IMR-90 (cell line): ENCODE measurements around the gene CUX1. TPM values are rescaled to one million over a fixed set of nuclear protein-coding genes. Genes with fewer than 3 reads are reported as not detected.
"Not testable (repeated sequence)": the region's sequence is repeated elsewhere in the genome, so short reads cannot be mapped to it uniquely, and the experiment has no call there.

Source experiments
- ATAC-seq: fragments of 200-7000 bp; cut with Tn5 transposase; 2 replicates; pipeline ENCODE4 v1.9.1; 2020; ENCODE audit warnings: low read depth, mild to moderate bottlenecking, moderate library complexity
- BruUV-seq: library from RNA; stranded (reverse); fragments of 400-500 nt; replicated peaks from 2 replicates; lab custom pipeline; 2021; lab: Mats Ljungman, UMichigan
- CTCF ChIA-PET: fragments of 300-600 bp; formaldehyde crosslinking; extraction: SDS; loops from one replicate; lab custom pipeline; 2021; ENCODE audit warnings: antibody characterized with exemption; lab: Yijun Ruan, JAX
- POLR2A ChIA-PET: fragments of 300-600 bp; sonication (Branson Sonifier 250); formaldehyde crosslinking; loops from one replicate; lab custom pipeline; 2022; ENCODE audit warnings: antibody characterized with exemption; ENCODE audit not compliant: unreplicated experiment; lab: Charles Lee
- DNase-seq: peaks from one replicate; pipeline ENCODE4 v3.0.0; 2013
- H2AFZ ChIP-seq: replicated peaks from 2 replicates; pipeline ENCODE3; 2013; ENCODE audit warnings: low read length, mild to moderate bottlenecking; ENCODE audit not compliant: poor library complexity
- H2AK5ac ChIP-seq: 2 replicates; pipeline ENCODE4 v1.6.1; 2013; ENCODE audit warnings: low read depth, low read length, inconsistent platforms
- H2AK9ac ChIP-seq: replicated peaks from 2 replicates; pipeline ENCODE3; 2013; ENCODE audit warnings: mild to moderate bottlenecking, low read depth, low read length, moderate library complexity; ENCODE audit not compliant: poor library complexity
- H2BK120ac ChIP-seq: 2 replicates; pipeline ENCODE4 v1.6.1; 2013; ENCODE audit warnings: low read depth, low read length, inconsistent platforms
- H2BK15ac ChIP-seq: 3 replicates; pipeline ENCODE4 v1.6.1; 2013; ENCODE audit warnings: low read depth, low read length, inconsistent platforms
- H2BK20ac ChIP-seq: 2 replicates; pipeline ENCODE4 v1.6.1; 2013; ENCODE audit warnings: low read depth, mild to moderate bottlenecking, inconsistent platforms, low read length, moderate library complexity
- H2BK5ac ChIP-seq: 2 replicates; pipeline ENCODE4 v1.6.1; 2013; ENCODE audit warnings: mild to moderate bottlenecking, low read depth, low read length, inconsistent platforms; ENCODE audit not compliant: poor library complexity, severe bottlenecking
- H3K14ac ChIP-seq: replicated peaks from 2 replicates; pipeline ENCODE4 v1.6.1; 2013; ENCODE audit warnings: low read depth, low read length, inconsistent platforms
- H3K18ac ChIP-seq: 2 replicates; pipeline ENCODE4 v1.6.1; 2013; ENCODE audit warnings: low read depth, low read length, control low read depth
- H3K23ac ChIP-seq: 2 replicates; pipeline ENCODE4 v1.6.1; 2013; ENCODE audit warnings: low read depth, low read length, inconsistent platforms
- H3K27ac ChIP-seq: 2 replicates; pipeline ENCODE4 v1.5.1; 2013; ENCODE audit warnings: mild to moderate bottlenecking, control low read depth, low read length; ENCODE audit not compliant: insufficient read depth
- H3K27me3 ChIP-seq: 2 replicates; pipeline ENCODE4 v1.6.1; 2013; ENCODE audit warnings: low read length; ENCODE audit not compliant: control insufficient read depth, insufficient read depth
- H3K36me3 ChIP-seq: 2 replicates; pipeline ENCODE4 v1.6.1; 2013; ENCODE audit warnings: low read length, mixed read lengths; ENCODE audit not compliant: control insufficient read depth, insufficient read depth
- H3K4ac ChIP-seq: 2 replicates; pipeline ENCODE4 v1.6.1; 2013; ENCODE audit warnings: low read depth, low read length, inconsistent platforms
- H3K4me1 ChIP-seq: 2 replicates; pipeline ENCODE4 v1.6.1; 2013; ENCODE audit warnings: low read length, mixed read lengths; ENCODE audit not compliant: control insufficient read depth, insufficient read depth
- H3K4me2 ChIP-seq: 2 replicates; pipeline ENCODE4 v1.6.1; 2013; ENCODE audit warnings: low read depth, mild to moderate bottlenecking, control low read depth, low read length, moderate library complexity
- H3K4me3 ChIP-seq: 2 replicates; pipeline ENCODE4 v1.5.1; 2013; ENCODE audit warnings: low read depth, mild to moderate bottlenecking, control low read depth, low read length, moderate library complexity; ENCODE audit not compliant: insufficient read depth
- H3K56ac ChIP-seq: 2 replicates; pipeline ENCODE4 v1.6.1; 2013; ENCODE audit warnings: low read length, inconsistent platforms; ENCODE audit not compliant: insufficient read depth; ENCODE audit errors: extremely low read depth
- H3K79me1 ChIP-seq, 2 experiments: 2 replicates each; pipeline ENCODE4 v1.6.1; 2013; ENCODE audit warnings: low read length in 2 of 2, inconsistent platforms in 1 of 2, low read depth in 1 of 2
- H3K9ac ChIP-seq: 2 replicates; pipeline ENCODE4 v1.6.1; 2013; ENCODE audit warnings: low read depth, low read length, control low read depth
- H3K9me1 ChIP-seq: 2 replicates; pipeline ENCODE4 v1.6.1; 2013; ENCODE audit warnings: low read length, inconsistent platforms; ENCODE audit not compliant: insufficient read depth
- H3K9me3 ChIP-seq: 2 replicates; pipeline ENCODE4 v1.6.1; 2013; ENCODE audit warnings: low read length; ENCODE audit not compliant: control insufficient read depth, insufficient read depth
- H4K20me1 ChIP-seq: 2 replicates; pipeline ENCODE4 v1.6.1; 2013; ENCODE audit warnings: low read length, inconsistent platforms; ENCODE audit not compliant: insufficient read depth
- H4K5ac ChIP-seq: 2 replicates; pipeline ENCODE4 v1.6.1; 2013; ENCODE audit warnings: mild to moderate bottlenecking, low read depth, low read length, control low read depth
- H4K8ac ChIP-seq, 2 experiments: 2 replicates each; pipeline ENCODE4 v1.6.1; 2013; ENCODE audit warnings: low read depth in 2 of 2, low read length in 2 of 2, control low read depth in 1 of 2, inconsistent platforms in 1 of 2
- H4K91ac ChIP-seq: 2 replicates; pipeline ENCODE4 v1.6.1; 2013; ENCODE audit warnings: low read depth, low read length, inconsistent platforms; ENCODE audit not compliant: insufficient read depth
- WGBS, 2 experiments: methylation state at CpG; one replicate each; pipeline versions ENCODE4 v1.1.5 to v1.1.7; 2013; ENCODE audit warnings: missing lambda C conversion rate in 2 of 2; ENCODE audit not compliant: insufficient read length in 1 of 2; ENCODE audit errors: extremely low coverage in 2 of 2; 5-methylcytosine and 5-hydroxymethylcytosine counted together
- dilution Hi-C: fragments of 300-500 bp; cut with HindIII; formaldehyde crosslinking; loops from one replicate; pipeline ENCODE4 v1.14.3; 2018; ENCODE audit warnings: low sequenced_read_pairs; ENCODE audit not compliant: unreplicated experiment
- in situ Hi-C: fragments of 300-500 bp; cut with MboI; formaldehyde crosslinking; loops from 3 replicates; pipeline ENCODE4 v1.14.3; 2019; ENCODE audit warnings: low sequenced_read_pairs, inconsistent platforms, mixed read lengths
- intact Hi-C: fragments of 100-400 bp; cut with micrococcal nuclease; formaldehyde crosslinking; loops from 2 replicates; pipeline ENCODE4 v1.10.0; 2022
- polyA plus RNA-seq, 3 experiments: library from polyadenylated mRNA; depleted of rRNA; stranded (reverse); fragments of >200 nt; gene quantifications; 2 replicates each; pipeline ENCODE4 v1.2.3, GENCODE V29; 2012; ENCODE audit warnings: low replicate concordance in 1 of 3
- total RNA-seq: library from RNA; depleted of rRNA; stranded (reverse); fragments of >200 nt; gene quantifications from 2 replicates; pipeline ENCODE4 v1.2.3, GENCODE V29; 2012

The CUX1 gene
- total and polyA plus RNA-seq, 2 of the 4 experiments (the other 2 are of a cell fraction): 19.7 to 46.4 TPM

DNA sequence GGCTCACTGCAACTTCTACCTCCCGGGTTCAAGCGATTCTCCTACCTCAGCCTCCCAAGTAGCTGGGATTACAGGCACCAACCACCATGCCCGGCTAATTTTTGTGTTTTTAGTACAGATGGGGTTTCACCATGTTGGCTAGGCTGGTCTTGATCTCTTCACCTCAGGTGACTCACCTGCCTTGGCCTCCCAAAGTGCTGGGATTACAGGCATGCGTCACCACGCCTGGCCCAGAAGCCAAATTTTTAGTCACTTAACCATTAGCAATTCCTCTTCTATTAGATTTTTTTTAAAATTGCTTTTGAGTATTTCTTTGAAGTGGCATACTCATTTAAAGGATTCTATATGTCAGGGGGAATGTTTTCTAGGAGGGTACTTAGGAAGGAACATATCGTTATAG, 112.5 kb downstream of the CUX1 start:
- H3K9me1 ChIP-seq, ATAC-seq, CTCF ChIA-PET, H2BK5ac ChIP-seq, H4K20me1 ChIP-seq, H3K27me3 ChIP-seq, DNase-seq, H4K91ac ChIP-seq, H3K27ac ChIP-seq, H4K8ac ChIP-seq, H3K4me3 ChIP-seq, H2AK5ac ChIP-seq, H3K23ac ChIP-seq, H3K36me3 ChIP-seq, BruUV-seq, H3K4me1 ChIP-seq, H3K56ac ChIP-seq, H3K14ac ChIP-seq, H2BK120ac ChIP-seq, H3K9me3 ChIP-seq, POLR2A ChIA-PET, H4K5ac ChIP-seq, H3K4me2 ChIP-seq, in situ Hi-C loops, H2AK9ac ChIP-seq, H3K9ac ChIP-seq, dilution Hi-C loops, H2BK15ac ChIP-seq, H3K4ac ChIP-seq, H3K18ac ChIP-seq, H2BK20ac ChIP-seq, H2AFZ ChIP-seq: not testable (repeated sequence)
- no CpG with 5 or more reads among the region's 6 CpGs for WGBS, 2 experiments
- intact Hi-C loops: loop anchor here (10.0 kb wide), 1 partner anchor 115 kb away; no protein-coding TSS in a partner anchor
- peaks cover 36 to 58% of the 10 kb centered on the region in 2 experiments for H3K79me1 ChIP-seq
